ENCODE data around the gene ZNF664.

- TF ChIP-seq CTCF (IDR thresholded peaks at IDR 0.05), result no peak
- TF ChIP-seq POLR2A (IDR thresholded peaks at IDR 0.05), result no peak
Measured at GRCh38 chr12:124044021-124044420, 71.0 kb downstream of the ZNF664 start.
